OCI-LY3 (cell line): ENCODE data around the gene CRB1.

ENCODE experiments used
- H2AFZ ChIP-seq: fragments of 200-600, 300-600 bp; shearing (Covaris generic); 2 replicates; pipeline ENCODE4 v1.6.0; 2014; ENCODE audit warnings: antibody characterized with exemption, low read depth, low read length
- H3K27ac ChIP-seq: fragments of 200-600, 300-600 bp; sonication (generic); 2 replicates; pipeline ENCODE4 v1.5.1; 2014; ENCODE audit warnings: mild to moderate bottlenecking, low read length, moderate library complexity, mixed read lengths
- H3K27me3 ChIP-seq: fragments of 200-600, 300-600 bp; sonication (generic); 2 replicates; pipeline ENCODE4 v1.6.1; 2014; ENCODE audit warnings: low read depth, low read length, mixed read lengths
- H3K36me3 ChIP-seq: fragments of 200-600, 300-600 bp; sonication (generic); replicated peaks from 2 replicates; pipeline ENCODE3; 2014; ENCODE audit warnings: low read depth, low read length, mixed read lengths
- H3K4me1 ChIP-seq: fragments of 300-600, 200-600 bp; sonication (generic); 2 replicates; pipeline ENCODE4 v1.6.1; 2014; ENCODE audit warnings: low read length, mixed read lengths
- H3K4me2 ChIP-seq: fragments of 200-600, 300-600 bp; sonication (generic); 2 replicates; pipeline ENCODE4 v1.6.1; 2014; ENCODE audit warnings: low read length, mixed read lengths
- H3K4me3 ChIP-seq: fragments of 300-600, 200-600 bp; sonication (generic); 2 replicates; pipeline ENCODE4 v1.5.1; 2014; ENCODE audit warnings: antibody characterized with exemption, mild to moderate bottlenecking, low read length, moderate library complexity
- H3K79me2 ChIP-seq: fragments of 300-600, 200-600 bp; shearing (Covaris generic); 2 replicates; pipeline ENCODE4 v1.6.1; 2014; ENCODE audit warnings: mild to moderate bottlenecking, low read length, mixed read lengths
- H3K9ac ChIP-seq: fragments of 300-600, 200-600 bp; shearing (Covaris generic); 2 replicates; pipeline ENCODE4 v1.6.0; 2014; ENCODE audit warnings: mild to moderate bottlenecking, low read length, moderate library complexity
- H3K9me3 ChIP-seq: fragments of 200-600, 300-600 bp; shearing (Covaris generic); 2 replicates; pipeline ENCODE4 v1.6.1; 2014; ENCODE audit warnings: low read length, mixed read lengths; ENCODE audit not compliant: insufficient read depth
- H4K20me1 ChIP-seq: fragments of 200-600, 300-600 bp; sonication (generic); 2 replicates; pipeline ENCODE4 v1.6.1; 2016; ENCODE audit warnings: low read length, mixed read lengths; ENCODE audit not compliant: insufficient read depth
- EZH2phosphoT487 ChIP-seq: fragments of 200-600 bp; shearing (Covaris generic); IDR thresholded peaks from 2 replicates; pipeline ENCODE4 v1.6.1; 2018; ENCODE audit warnings: antibody characterized with exemption, mixed run types, low read depth
- TF ChIP-seq, protein P1 (sequence below): fragments of 200-600, 300-600 bp; sonication (generic); IDR thresholded peaks from 2 replicates; pipeline ENCODE4 v1.5.1; 2014; ENCODE audit warnings: antibody characterized with exemption, low read length, low read depth

The CRB1 gene

DNA sequence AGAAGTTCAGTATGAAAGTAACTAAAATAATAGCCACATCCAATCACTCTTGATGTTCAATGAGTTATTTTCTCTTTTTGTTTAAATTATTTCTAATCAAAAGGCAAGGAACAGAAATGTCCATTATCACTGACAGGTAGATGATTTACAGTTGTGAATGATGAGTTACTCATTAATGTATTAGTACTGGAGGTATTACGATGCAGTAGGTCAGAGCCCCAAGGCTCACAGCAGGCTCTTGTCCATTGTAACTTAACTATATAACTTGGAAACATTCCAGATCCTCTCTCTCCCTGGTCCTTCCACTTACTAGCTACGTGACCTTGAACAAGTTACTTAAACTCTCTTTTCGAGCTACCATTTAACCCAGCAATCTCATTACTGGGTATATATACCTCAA, 39.5 kb downstream of the CRB1 start:
- H3K79me2 ChIP-seq, result no peaks in the 10 kb centered on the region
- H3K9me3 ChIP-seq, result no peaks in the 10 kb centered on the region
- H3K9ac ChIP-seq, result no peak overlapping the region
- TF ChIP-seq, protein P1, sequence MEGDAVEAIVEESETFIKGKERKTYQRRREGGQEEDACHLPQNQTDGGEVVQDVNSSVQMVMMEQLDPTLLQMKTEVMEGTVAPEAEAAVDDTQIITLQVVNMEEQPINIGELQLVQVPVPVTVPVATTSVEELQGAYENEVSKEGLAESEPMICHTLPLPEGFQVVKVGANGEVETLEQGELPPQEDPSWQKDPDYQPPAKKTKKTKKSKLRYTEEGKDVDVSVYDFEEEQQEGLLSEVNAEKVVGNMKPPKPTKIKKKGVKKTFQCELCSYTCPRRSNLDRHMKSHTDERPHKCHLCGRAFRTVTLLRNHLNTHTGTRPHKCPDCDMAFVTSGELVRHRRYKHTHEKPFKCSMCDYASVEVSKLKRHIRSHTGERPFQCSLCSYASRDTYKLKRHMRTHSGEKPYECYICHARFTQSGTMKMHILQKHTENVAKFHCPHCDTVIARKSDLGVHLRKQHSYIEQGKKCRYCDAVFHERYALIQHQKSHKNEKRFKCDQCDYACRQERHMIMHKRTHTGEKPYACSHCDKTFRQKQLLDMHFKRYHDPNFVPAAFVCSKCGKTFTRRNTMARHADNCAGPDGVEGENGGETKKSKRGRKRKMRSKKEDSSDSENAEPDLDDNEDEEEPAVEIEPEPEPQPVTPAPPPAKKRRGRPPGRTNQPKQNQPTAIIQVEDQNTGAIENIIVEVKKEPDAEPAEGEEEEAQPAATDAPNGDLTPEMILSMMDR, result no peak
- TF ChIP-seq EZH2phosphoT487, result no peak
- no peak overlapping the region for H2AFZ ChIP-seq
- H3K27me3 ChIP-seq, result no peaks in the 10 kb centered on the region
- H3K4me2 ChIP-seq, result no peak overlapping the region
- H3K4me1 ChIP-seq, result no peaks in the 10 kb centered on the region
- no peak overlapping the region for H3K4me3 ChIP-seq
- no peaks in the 10 kb centered on the region for H4K20me1 ChIP-seq
- H3K36me3 ChIP-seq, result no peaks in the 10 kb centered on the region
- no peak overlapping the region for H3K27ac ChIP-seq

DNA sequence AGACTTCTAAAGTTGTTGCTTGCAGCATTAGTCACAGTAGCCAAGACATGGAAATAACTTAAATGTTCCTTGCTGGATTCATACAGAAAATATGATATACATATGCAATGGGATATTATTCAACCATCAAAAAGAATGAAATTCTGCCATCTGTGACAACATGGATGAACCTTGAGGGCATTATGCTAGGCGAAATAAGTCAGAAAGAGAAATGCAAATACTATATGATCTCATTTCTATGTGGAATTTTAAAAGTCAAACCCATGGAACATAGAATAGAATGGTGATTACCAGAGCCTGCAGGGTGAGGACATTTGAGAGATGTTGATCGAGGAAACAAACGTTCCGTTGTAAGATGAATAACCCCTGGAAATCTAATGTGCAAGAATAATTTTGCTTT, 43.0 kb downstream of the CRB1 start:
- no peak overlapping the region for H3K4me2 ChIP-seq

DNA sequence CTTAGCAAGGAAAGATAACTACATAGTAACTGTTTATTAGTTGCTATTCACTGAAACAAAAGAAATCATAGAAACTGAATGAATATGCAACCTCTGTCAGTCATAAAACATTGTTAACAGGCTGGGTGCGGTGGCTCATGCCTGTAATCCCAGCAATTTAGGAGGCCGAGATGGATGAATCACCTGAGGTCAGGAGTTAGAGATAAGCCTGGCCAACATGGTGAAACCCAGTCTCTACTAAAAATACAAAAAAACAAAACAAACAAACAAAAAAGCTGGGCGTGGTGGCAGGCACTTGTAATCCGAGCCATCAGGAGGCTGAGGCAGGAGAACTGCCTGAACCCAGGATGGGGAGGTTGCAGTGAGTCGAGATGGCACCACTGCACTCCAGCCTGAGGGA, 44.1 kb downstream of the CRB1 start:
- TF ChIP-seq EZH2phosphoT487, result no peak
- TF ChIP-seq, protein P1, result no peak
- no peaks in the 10 kb centered on the region for H4K20me1 ChIP-seq
- no peak overlapping the region for H2AFZ ChIP-seq
- peaks cover 4% of the 10 kb centered on the region; the same call in 1 of the 2 replicates for H3K4me1 ChIP-seq
- no peaks in the 10 kb centered on the region for H3K27me3 ChIP-seq
- H3K4me2 ChIP-seq, result no peak overlapping the region
- H3K36me3 ChIP-seq, result no peaks in the 10 kb centered on the region
- no peaks in the 10 kb centered on the region for H3K79me2 ChIP-seq
- H3K4me3 ChIP-seq, result no peak overlapping the region
- no peak overlapping the region for H3K27ac ChIP-seq
- H3K9me3 ChIP-seq, result no peaks in the 10 kb centered on the region
- no peak overlapping the region for H3K9ac ChIP-seq

More for the DNA sequence above, 43.0 kb downstream of the CRB1 start:
- Histone ChIP-seq H3K36me3 (no peaks in the 10 kb centered on the region), H3K4me3 (no peak overlapping the region), H3K4me1 (peaks cover 4% of the 10 kb centered on the region; the same call in 1 of the 2 replicates), H3K79me2 (no peaks in the 10 kb centered on the region), H3K9ac (no peak overlapping the region), H3K27me3 (no peaks in the 10 kb centered on the region), H3K9me3 (no peaks in the 10 kb centered on the region), H2AFZ (no peak overlapping the region), H3K27ac (no peak overlapping the region), H4K20me1 (no peaks in the 10 kb centered on the region)
- TF ChIP-seq EZH2phosphoT487, result no peak
- TF ChIP-seq, protein P1, result no peak

DNA sequence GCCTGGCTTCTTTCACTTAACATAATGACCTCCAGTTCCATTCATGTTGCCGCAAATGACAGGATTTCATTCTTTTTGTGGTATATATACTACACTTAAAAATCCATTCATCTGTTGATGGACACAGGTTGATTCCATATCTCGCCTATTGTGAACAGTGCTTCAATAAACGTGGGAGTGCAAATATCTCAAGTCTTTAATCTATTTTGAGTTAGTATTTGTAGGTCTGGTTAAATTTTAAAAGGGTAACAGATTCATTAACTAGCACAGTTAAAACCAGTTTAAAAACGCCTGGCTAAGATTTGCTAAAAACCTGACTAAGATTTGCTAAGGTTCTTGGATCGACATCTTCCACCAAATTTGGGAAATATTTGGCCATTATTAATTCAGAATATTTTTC, 45.7 kb downstream of the CRB1 start:
- H3K36me3 ChIP-seq, result no peaks in the 10 kb centered on the region
- H3K9ac ChIP-seq, result no peak overlapping the region
- TF ChIP-seq, protein P1, result no peak
- TF ChIP-seq EZH2phosphoT487, result no peak
- no peaks in the 10 kb centered on the region for H4K20me1 ChIP-seq
- no peaks in the 10 kb centered on the region for H3K79me2 ChIP-seq
- H3K4me1 ChIP-seq, result peaks cover 4% of the 10 kb centered on the region; the same call in 1 of the 2 replicates
- no peak overlapping the region for H3K27ac ChIP-seq
- H3K4me2 ChIP-seq, result no peak overlapping the region
- H3K27me3 ChIP-seq, result no peaks in the 10 kb centered on the region
- no peak overlapping the region for H2AFZ ChIP-seq
- H3K9me3 ChIP-seq, result no peaks in the 10 kb centered on the region
- H3K4me3 ChIP-seq, result no peak overlapping the region
